Astrocyte of the spinal cord (primary cell): Measurements from ENCODE around the gene SERPINA5.
"Not testable (repeated sequence)": the region's sequence is repeated elsewhere in the genome, so short reads cannot be mapped to it uniquely, and the experiment has no call there.

Experiments
- DNase-seq: peaks from one replicate; pipeline ENCODE4 v3.0.0; 2011; ENCODE audit warnings: low read depth, low spot score
- H3K4me3 ChIP-seq: 2 replicates; pipeline ENCODE4 v1.5.1; 2011; ENCODE audit warnings: low read depth, mild to moderate bottlenecking, low read length, moderate library complexity
- CTCF ChIP-seq: IDR thresholded peaks from 2 replicates; pipeline ENCODE4 v1.5.1; 2012; ENCODE audit warnings: low read depth, mild to moderate bottlenecking, low read length, inconsistent platforms
- in situ Hi-C: cut with HindIII; loops from 2 replicates; pipeline ENCODE4 v1.10.0; 2017; ENCODE audit warnings: low sequenced_read_pairs

SERPINA5 gene

GRCh38 chr14:94636744-94637412 is 55.7 kb downstream of the SERPINA5 start:
- no peak overlapping the region for H3K4me3 ChIP-seq
- in situ Hi-C loops, result no loop called here
- DNase-seq, result no peak
- TF ChIP-seq CTCF, result peak; percentile 30

DNA sequence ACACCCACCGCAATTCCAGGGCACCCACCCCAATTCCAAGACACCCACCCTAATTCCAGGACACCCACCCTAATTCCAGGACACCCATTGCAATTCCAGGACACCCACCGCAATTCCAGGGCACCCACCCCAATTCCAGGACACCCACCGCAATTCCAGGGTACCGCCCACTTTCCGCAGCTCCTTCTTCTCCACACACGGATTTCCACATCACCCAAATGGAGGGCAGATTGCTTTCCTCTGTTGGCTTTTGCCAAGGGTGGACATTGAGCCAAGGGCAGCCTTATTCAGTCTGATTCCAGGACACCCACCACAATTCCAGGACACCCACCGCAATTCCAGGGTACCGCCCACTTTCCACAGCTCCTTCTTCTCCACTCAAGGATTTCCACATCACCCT is 56.6 kb downstream of the SERPINA5 start:
- in situ Hi-C loops, result not testable (repeated sequence)

GRCh38 chr14:94638339-94638738 is 57.1 kb downstream of the SERPINA5 start:
- no peak overlapping the region for H3K4me3 ChIP-seq
- DNase-seq, result no peak
- in situ Hi-C loops, result no loop called here
- no peak for TF ChIP-seq CTCF

More for the DNA sequence above, 56.6 kb downstream of the SERPINA5 start:
- DNase-seq, H3K4me3 ChIP-seq: not testable (repeated sequence)

DNA sequence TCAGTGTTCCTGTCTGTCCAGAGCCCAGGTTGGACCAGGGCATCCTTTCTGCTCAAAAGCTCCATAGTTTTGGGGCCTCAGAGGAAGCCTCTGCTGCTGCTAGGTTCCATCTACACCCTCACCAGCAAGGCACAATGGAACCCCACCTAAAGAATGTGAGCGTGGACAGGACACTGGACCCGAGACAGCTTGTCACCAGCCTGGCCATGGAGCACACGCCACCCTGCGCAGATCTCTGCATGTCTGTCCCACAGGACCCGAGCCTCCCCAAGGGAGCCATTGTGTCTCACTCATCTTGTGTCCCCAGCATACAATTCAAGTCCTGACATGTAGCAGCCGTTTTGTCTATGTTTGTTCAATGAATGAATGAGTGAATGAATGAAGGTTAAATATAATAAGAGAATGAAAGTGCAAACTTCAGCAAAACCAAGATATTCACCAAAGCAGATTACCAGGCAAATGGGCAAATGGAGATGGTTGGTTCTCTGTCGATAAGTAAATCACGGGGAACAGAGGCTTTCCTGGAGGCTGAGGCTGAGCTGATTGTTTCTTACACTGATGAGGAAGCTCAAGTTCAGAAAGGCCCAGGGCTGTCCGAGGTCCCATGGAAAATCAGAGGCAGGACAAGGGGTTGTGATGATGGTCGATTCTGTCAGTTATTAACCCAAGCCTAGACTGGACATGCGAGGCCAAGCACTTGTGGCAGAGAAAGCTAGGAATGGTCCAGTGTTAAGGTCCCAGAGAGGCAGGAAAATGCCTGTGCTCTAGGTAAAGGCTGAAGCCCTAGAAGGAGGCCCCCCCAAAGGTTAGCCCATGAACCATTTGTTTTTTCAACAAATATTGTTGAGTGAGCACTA is 58.0 kb downstream of the SERPINA5 start:
- in situ Hi-C loops, result no loop called here
- TF ChIP-seq CTCF, result no peak
- H3K4me3 ChIP-seq, result no peak overlapping the region
- no peak for DNase-seq

- no peak for DNase-seq
- in situ Hi-C loops, result no loop called here
- TF ChIP-seq CTCF, result no peak
- no peak overlapping the region for H3K4me3 ChIP-seq
Observed at GRCh38 chr14:94640721-94641631, 59.8 kb downstream of the SERPINA5 start.

- DNase-seq, result no peak
- TF ChIP-seq CTCF, result no peak
- H3K4me3 ChIP-seq, result no peak overlapping the region
- in situ Hi-C loops, result no loop called here
Observed at GRCh38 chr14:94641632-94641955, 60.4 kb downstream of the SERPINA5 start.
